Type B pancreatic cell (in vitro differentiated cells): Measurements from ENCODE around the gene MBOAT2. TPM values are rescaled to one million over a fixed set of nuclear protein-coding genes. Genes with fewer than 3 reads are reported as not detected.

Experiments
- DNase-seq: peaks from one replicate; pipeline ENCODE4 v3.0.0; 2021; ENCODE audit warnings: mixed read lengths; ENCODE audit not compliant: unreplicated experiment; ENCODE audit errors: extremely low spot score
- H3K27ac Mint-ChIP-seq: 2 replicates; pipeline ENCODE4 v1.8.0; 2021; ENCODE audit warnings: mild to moderate bottlenecking, mixed read lengths
- H3K27me3 Mint-ChIP-seq: 2 replicates; pipeline ENCODE4 v1.8.0; 2021; ENCODE audit warnings: mixed read lengths
- H3K36me3 Mint-ChIP-seq: 2 replicates; pipeline ENCODE4 v1.8.0; 2021; ENCODE audit warnings: mixed read lengths
- H3K4me1 Mint-ChIP-seq: one replicate; pipeline ENCODE4 v1.8.0; 2021; ENCODE audit warnings: mixed read lengths; ENCODE audit not compliant: unreplicated experiment
- H3K4me3 Mint-ChIP-seq: 2 replicates; pipeline ENCODE4 v1.8.0; 2021; ENCODE audit warnings: mild to moderate bottlenecking, mixed read lengths
- H3K9me3 Mint-ChIP-seq: 2 replicates; pipeline ENCODE4 v1.8.0; 2021; ENCODE audit warnings: mixed read lengths
- total RNA-seq: library from RNA; stranded (reverse); gene quantifications from 2 replicates; pipeline ENCODE4 v1.2.1, GENCODE V29; 2021; ENCODE audit warnings: low replicate concordance
- TF ChIP-seq, protein P1 (sequence below): fragments of 200-600 bp; sonication (generic); conservative IDR thresholded peaks from 2 replicates; pipeline ENCODE4 v1.5.0; 2021; ENCODE audit warnings: antibody characterized with exemption, mild to moderate bottlenecking

MBOAT2 gene
- total RNA-seq, 1 donor from 2014 or later = 60.8 TPM

DNA sequence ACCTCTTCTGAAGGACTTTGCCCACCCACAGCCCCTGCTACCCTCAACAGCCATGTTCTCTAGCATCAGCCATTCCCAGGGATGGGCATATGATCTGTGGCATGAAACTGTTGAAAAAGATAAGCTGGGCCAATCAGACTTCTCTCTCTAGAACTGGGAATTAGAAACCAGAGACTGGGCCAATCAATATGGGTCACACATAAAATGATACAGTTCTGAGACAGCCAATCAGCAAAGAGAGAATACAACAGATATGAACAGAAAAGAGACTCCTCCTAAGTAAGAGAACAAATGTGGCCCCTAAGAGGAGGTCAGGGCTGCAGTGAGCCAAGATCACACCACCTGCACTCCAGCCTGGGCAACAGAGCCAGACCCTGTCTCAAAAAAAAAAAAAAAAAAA lies 168.2 kb downstream of the MBOAT2 start:
- H3K27me3 Mint-ChIP-seq = no peaks in the 10 kb centered on the region
- peaks cover 44% of the 10 kb centered on the region for H3K4me1 Mint-ChIP-seq
- H3K4me3 Mint-ChIP-seq = peak overlapping the region; percentile 97
- DNase-seq = no peak
- H3K27ac Mint-ChIP-seq = no peak overlapping the region
- TF ChIP-seq, protein P1, sequence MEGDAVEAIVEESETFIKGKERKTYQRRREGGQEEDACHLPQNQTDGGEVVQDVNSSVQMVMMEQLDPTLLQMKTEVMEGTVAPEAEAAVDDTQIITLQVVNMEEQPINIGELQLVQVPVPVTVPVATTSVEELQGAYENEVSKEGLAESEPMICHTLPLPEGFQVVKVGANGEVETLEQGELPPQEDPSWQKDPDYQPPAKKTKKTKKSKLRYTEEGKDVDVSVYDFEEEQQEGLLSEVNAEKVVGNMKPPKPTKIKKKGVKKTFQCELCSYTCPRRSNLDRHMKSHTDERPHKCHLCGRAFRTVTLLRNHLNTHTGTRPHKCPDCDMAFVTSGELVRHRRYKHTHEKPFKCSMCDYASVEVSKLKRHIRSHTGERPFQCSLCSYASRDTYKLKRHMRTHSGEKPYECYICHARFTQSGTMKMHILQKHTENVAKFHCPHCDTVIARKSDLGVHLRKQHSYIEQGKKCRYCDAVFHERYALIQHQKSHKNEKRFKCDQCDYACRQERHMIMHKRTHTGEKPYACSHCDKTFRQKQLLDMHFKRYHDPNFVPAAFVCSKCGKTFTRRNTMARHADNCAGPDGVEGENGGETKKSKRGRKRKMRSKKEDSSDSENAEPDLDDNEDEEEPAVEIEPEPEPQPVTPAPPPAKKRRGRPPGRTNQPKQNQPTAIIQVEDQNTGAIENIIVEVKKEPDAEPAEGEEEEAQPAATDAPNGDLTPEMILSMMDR = no peak
- H3K9me3 Mint-ChIP-seq = peaks cover 16% of the 10 kb centered on the region
- peaks cover 13% of the 10 kb centered on the region for H3K36me3 Mint-ChIP-seq

DNA sequence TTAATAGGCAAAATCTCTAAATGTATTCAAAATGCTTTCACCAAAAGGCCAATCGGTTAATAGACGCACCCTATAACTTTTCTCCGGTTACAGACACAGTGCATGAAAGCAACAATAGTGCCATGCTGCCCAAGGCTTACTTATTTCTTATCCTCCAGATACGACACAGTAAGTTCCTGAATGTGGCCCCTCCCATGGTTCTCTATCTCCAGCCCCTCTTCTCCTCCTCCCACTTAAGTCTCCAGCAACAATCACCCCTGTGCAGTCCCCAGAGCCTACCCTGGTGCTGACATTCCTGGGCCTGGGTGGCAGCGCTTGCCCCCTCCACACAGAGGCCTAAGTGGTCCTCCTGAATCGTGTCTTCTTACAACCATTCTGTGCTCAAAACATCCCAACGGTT lies 169.6 kb downstream of the MBOAT2 start:
- DNase-seq = no peak
- no peak overlapping the region for H3K27ac Mint-ChIP-seq
- peaks cover 18% of the 10 kb centered on the region for H3K36me3 Mint-ChIP-seq
- no peaks in the 10 kb centered on the region for H3K27me3 Mint-ChIP-seq
- H3K4me1 Mint-ChIP-seq = peaks cover 52% of the 10 kb centered on the region
- TF ChIP-seq, protein P1 = no peak
- H3K4me3 Mint-ChIP-seq = peak overlapping the region; percentile 7
- H3K9me3 Mint-ChIP-seq = peaks cover 13% of the 10 kb centered on the region

DNA sequence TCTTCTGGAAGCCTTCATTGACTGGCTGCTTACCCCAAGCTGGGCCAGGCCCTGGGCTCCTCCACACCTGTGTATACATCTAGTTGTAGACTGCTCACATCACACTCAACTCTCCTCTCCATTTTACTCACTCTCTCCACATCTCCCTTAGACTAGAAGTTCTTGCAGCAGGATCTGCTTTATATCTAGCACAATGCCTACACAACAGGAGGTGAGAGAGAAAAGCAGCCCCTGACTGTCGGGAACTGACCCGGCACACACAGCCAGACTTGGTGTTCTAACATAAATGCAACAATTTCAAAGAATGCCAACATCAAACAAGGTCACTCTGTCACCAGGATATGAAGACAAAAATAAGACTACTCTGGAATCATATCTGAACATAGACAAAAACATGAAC lies 172.0 kb downstream of the MBOAT2 start:
- peaks cover 28% of the 10 kb centered on the region for H3K36me3 Mint-ChIP-seq
- peak overlapping the region; percentile 7 for H3K27ac Mint-ChIP-seq
- no peaks in the 10 kb centered on the region for H3K27me3 Mint-ChIP-seq
- H3K4me3 Mint-ChIP-seq = no peak overlapping the region
- H3K4me1 Mint-ChIP-seq = peaks cover 53% of the 10 kb centered on the region
- peaks cover 6% of the 10 kb centered on the region for H3K9me3 Mint-ChIP-seq
- DNase-seq = no peak
- TF ChIP-seq, protein P1 = no peak

DNA sequence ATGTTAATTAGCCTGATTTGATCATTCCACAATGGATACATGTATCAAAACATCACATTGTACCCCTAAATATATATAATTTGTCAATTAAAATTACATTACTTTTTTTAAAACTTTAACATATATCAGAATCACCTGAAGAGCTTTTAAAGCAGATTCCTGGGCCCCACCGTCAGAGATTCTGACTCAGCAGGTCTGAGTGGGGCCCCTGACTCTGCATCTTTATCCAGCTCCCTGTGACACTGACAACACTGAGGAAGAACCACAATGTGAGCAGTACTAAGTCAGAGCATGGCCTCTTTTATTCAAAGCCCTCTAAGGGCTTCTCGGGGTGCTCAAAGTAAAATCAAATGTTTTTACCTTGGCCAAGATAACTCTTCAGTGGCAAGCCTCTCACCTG lies 175.8 kb downstream of the MBOAT2 start:
- H3K4me1 Mint-ChIP-seq = peaks cover 24% of the 10 kb centered on the region
- H3K36me3 Mint-ChIP-seq = peaks cover 25% of the 10 kb centered on the region
- no peak overlapping the region for H3K4me3 Mint-ChIP-seq
- H3K27ac Mint-ChIP-seq = no peak overlapping the region
- no peaks in the 10 kb centered on the region for H3K9me3 Mint-ChIP-seq
- H3K27me3 Mint-ChIP-seq = no peaks in the 10 kb centered on the region
- TF ChIP-seq, protein P1 = no peak
- no peak for DNase-seq

DNA sequence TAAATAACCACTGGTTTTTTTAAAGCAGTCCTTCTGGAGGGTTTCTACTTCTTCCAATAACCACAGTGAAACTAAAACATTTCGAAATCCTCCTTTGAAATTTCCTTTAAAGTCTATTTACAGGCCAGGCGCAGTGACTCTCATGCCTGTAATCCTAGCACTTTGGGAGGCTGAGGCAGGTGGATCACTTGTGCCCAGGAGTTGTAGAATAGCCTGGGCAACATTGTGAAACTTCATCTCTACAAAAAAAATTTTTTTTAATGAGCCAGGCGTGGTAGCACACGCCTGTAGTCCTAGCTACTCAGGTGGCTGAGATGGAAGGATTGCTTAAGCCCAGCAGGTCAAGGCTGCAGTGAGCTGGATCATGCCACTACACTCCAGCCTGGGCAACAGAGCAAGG lies 181.3 kb downstream of the MBOAT2 start:
- Mint-ChIP-seq H3K9me3 (no peaks in the 10 kb centered on the region), H3K36me3 (peaks cover 20% of the 10 kb centered on the region), H3K4me1 (peaks cover 5% of the 10 kb centered on the region), H3K4me3 (no peak overlapping the region), H3K27ac (peak overlapping the region; percentile 66), H3K27me3 (no peaks in the 10 kb centered on the region)
- no peak for DNase-seq
- TF ChIP-seq, protein P1 = no peak
